Neuronal stem cell (in vitro differentiated cells): ENCODE results near the gene RSAD2.
A peak's percentile ranks its signal among the peaks of the same experiment; 100 is the strongest.

Experiments
- DNase-seq: peaks from one replicate; pipeline ENCODE4 v3.0.0-alpha.2; 2013; ENCODE audit warnings: low spot score
- H2AFZ ChIP-seq: one replicate; pipeline ENCODE4 v1.6.1; 2013; ENCODE audit warnings: mild to moderate bottlenecking, low read length, inconsistent platforms
- H2AK5ac ChIP-seq: 2 replicates; pipeline ENCODE4 v1.6.1; 2013; ENCODE audit warnings: low read depth, mild to moderate bottlenecking, inconsistent platforms, low read length, moderate library complexity, mixed read lengths
- H2BK120ac ChIP-seq: 2 replicates; pipeline ENCODE4 v1.6.1; 2013; ENCODE audit warnings: low read depth, mild to moderate bottlenecking, inconsistent platforms, low read length, moderate library complexity, mixed read lengths
- H2BK12ac ChIP-seq: one replicate; pipeline ENCODE4 v1.6.1; 2013; ENCODE audit warnings: low read length, inconsistent platforms
- H2BK15ac ChIP-seq: 2 replicates; pipeline ENCODE4 v1.6.1; 2013; ENCODE audit warnings: mild to moderate bottlenecking, low read length, inconsistent platforms, mixed read lengths
- H2BK5ac ChIP-seq: one replicate; pipeline ENCODE4 v1.6.1; 2013; ENCODE audit warnings: inconsistent platforms, mild to moderate bottlenecking, low read length, moderate library complexity
- H3K14ac ChIP-seq: one replicate; pipeline ENCODE4 v1.6.1; 2013; ENCODE audit warnings: low read length, inconsistent platforms
- H3K18ac ChIP-seq: 2 replicates; pipeline ENCODE4 v1.6.1; 2013; ENCODE audit warnings: low read length, inconsistent platforms
- H3K23ac ChIP-seq: 2 replicates; pipeline ENCODE4 v1.6.1; 2013; ENCODE audit warnings: low read depth, mild to moderate bottlenecking, mixed read lengths, low read length, inconsistent platforms; ENCODE audit not compliant: poor library complexity
- H3K27ac ChIP-seq: replicated peaks from 3 replicates; pipeline ENCODE4 v1.5.1; 2013; ENCODE audit warnings: low read length, inconsistent platforms
- H3K27me3 ChIP-seq, 3 experiments: 2 replicates each; pipeline ENCODE4 v1.6.1; 2013; ENCODE audit warnings: low read length in 3 of 3, mild to moderate bottlenecking in 2 of 3, inconsistent platforms in 1 of 3, low read depth in 1 of 3, mixed read lengths in 1 of 3, moderate library complexity in 1 of 3; ENCODE audit not compliant: control insufficient read depth in 3 of 3, insufficient read depth in 3 of 3
- H3K36me3 ChIP-seq, 2 donors: replicated peaks in 1 of 2; 2 replicates each; pipeline ENCODE4 v1.6.1; 2013; ENCODE audit warnings: low read length in 2 of 2; ENCODE audit not compliant: control insufficient read depth in 2 of 2, insufficient read depth in 2 of 2
- H3K4ac ChIP-seq: 2 replicates; pipeline ENCODE4 v1.6.1; 2013; ENCODE audit warnings: inconsistent platforms, mild to moderate bottlenecking, low read length, moderate library complexity
- H3K4me1 ChIP-seq, 2 donors: 1 replicate in 1 of 2; 2 replicates in 1 of 2; pipeline ENCODE4 v1.6.1; 2013; ENCODE audit warnings: low read length in 2 of 2, low read depth in 1 of 2; ENCODE audit not compliant: control insufficient read depth in 2 of 2, insufficient read depth in 1 of 2
- H3K4me2 ChIP-seq: one replicate; pipeline ENCODE4 v1.6.1; 2013; ENCODE audit warnings: mild to moderate bottlenecking, low read length, inconsistent platforms; ENCODE audit not compliant: insufficient read depth, poor library complexity, severe bottlenecking
- H3K4me3 ChIP-seq, 2 donors: 2 replicates each; pipeline ENCODE4 v1.5.1; 2013; ENCODE audit warnings: low read length in 2 of 2, mild to moderate bottlenecking in 2 of 2, inconsistent platforms in 1 of 2, moderate library complexity in 1 of 2
- H3K79me1 ChIP-seq: one replicate; pipeline ENCODE4 v1.6.1; 2013; ENCODE audit warnings: low read depth, mild to moderate bottlenecking, inconsistent platforms, low read length, moderate library complexity
- H3K9ac ChIP-seq: one replicate; pipeline ENCODE4 v1.6.1; 2013; ENCODE audit warnings: mild to moderate bottlenecking, low read depth, low read length, inconsistent platforms; ENCODE audit not compliant: poor library complexity
- H3K9me3 ChIP-seq, 2 donors: replicated peaks in 1 of 2; 2 replicates each; pipeline versions ENCODE3 to v1.6.1; 2013; ENCODE audit warnings: low read length in 2 of 2, mild to moderate bottlenecking in 2 of 2, inconsistent platforms in 1 of 2, low read depth in 1 of 2, mixed read lengths in 1 of 2, moderate library complexity in 1 of 2; ENCODE audit not compliant: control insufficient read depth in 2 of 2, insufficient read depth in 1 of 2
- H4K8ac ChIP-seq: one replicate; pipeline ENCODE4 v1.6.1; 2013; ENCODE audit warnings: low read depth, mild to moderate bottlenecking, inconsistent platforms, low read length, moderate library complexity
- H4K91ac ChIP-seq: one replicate; pipeline ENCODE4 v1.6.1; 2013; ENCODE audit warnings: low read length, low read depth, mild to moderate bottlenecking, inconsistent platforms; ENCODE audit not compliant: poor library complexity
- WGBS, 2 donors: extraction: QIAGEN DNeasy Blood & Tissue Kit; methylation state at CpG; one replicate each; pipeline ENCODE4 v1.1.7; 2013; ENCODE audit warnings: missing lambda C conversion rate in 2 of 2, mixed read lengths in 1 of 2; ENCODE audit not compliant: insufficient read length in 2 of 2, insufficient replicate concordance in 1 of 2; ENCODE audit errors: extremely low coverage in 2 of 2; 5-methylcytosine and 5-hydroxymethylcytosine counted together

Gene RSAD2

DNA sequence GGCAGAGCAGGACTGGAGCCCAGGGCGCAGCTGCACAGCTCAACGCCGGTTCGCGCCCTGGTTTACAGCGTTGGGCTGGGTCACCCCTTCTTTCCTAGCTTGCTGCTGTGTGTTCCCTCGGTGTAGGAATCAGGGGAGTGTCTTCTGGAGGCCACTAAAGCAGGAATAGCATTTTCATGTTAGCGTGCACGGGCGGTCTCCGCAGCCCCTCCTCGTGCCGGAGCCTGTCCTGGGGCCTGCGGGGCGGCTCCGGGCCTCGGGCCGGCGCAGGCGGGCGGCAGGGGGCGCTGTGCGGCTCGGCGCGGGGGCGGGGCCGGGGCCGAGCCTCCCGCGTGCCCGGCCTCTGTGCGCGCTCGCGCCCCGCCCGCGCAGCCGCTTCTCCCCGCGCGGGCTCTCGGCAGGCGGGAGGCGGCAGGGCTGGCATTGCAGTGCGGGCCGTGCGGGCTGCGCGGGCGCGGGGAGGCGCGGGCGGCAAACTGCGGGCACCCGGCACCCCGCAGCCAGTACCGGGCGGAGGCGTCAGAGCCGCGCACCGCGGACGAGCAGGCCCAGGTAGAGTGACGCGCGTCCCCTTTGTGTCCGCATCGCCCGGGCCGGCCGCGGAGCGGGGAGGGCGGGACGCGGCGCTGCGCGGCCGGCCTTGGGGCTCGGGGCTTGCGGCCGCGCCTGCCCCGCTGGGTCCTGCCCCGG, 39.6 kb downstream of the RSAD2 start, which contains the start of gene RNF144A:
Gene RNF144A, plus strand, starts transcription at position 342 of the 690 bp plus-strand sequence. CDS start 79,515 bp downstream, outside the sequence.
- no peak within 1 kb of the TSS for H3K14ac ChIP-seq
- H3K36me3 ChIP-seq: peaks cover 2 to 15% of the 10 kb centered on the region in 2 donors
- no peak within 1 kb of the TSS for H3K27ac ChIP-seq
- peak within 1 kb of the TSS; percentile 47 for H2BK120ac ChIP-seq
- no CpG with 5 or more reads among the region's 90 CpGs for WGBS, 2 donors
- H3K9me3 ChIP-seq: no peaks in the 10 kb centered on the region
- H2BK15ac ChIP-seq: peak within 1 kb of the TSS; percentile 63
- peak; percentile 69 for DNase-seq
- H4K8ac ChIP-seq: no peak within 1 kb of the TSS
- H2AFZ ChIP-seq: peak within 1 kb of the TSS; percentile 98
- peak within 1 kb of the TSS; percentile 69 for H3K23ac ChIP-seq
- peak within 1 kb of the TSS; percentile 76 to 96 for H3K4me3 ChIP-seq
- peaks cover 11% of the 10 kb centered on the region for H3K79me1 ChIP-seq
- peak within 1 kb of the TSS; percentile 91 for H3K9ac ChIP-seq
- H3K4me1 ChIP-seq: peaks cover 10 to 24% of the 10 kb centered on the region in 2 donors
- no peak within 1 kb of the TSS for H2BK5ac ChIP-seq
- H2BK12ac ChIP-seq: peak within 1 kb of the TSS; percentile 69
- no peaks in the 10 kb centered on the region for H3K27me3 ChIP-seq
- H2AK5ac ChIP-seq: peak within 1 kb of the TSS; percentile 54
- peak within 1 kb of the TSS; percentile 97 for H3K18ac ChIP-seq
- H3K4me2 ChIP-seq: peak within 1 kb of the TSS; percentile 86
- no peak within 1 kb of the TSS for H3K4ac ChIP-seq
- H4K91ac ChIP-seq: no peak within 1 kb of the TSS

DNA sequence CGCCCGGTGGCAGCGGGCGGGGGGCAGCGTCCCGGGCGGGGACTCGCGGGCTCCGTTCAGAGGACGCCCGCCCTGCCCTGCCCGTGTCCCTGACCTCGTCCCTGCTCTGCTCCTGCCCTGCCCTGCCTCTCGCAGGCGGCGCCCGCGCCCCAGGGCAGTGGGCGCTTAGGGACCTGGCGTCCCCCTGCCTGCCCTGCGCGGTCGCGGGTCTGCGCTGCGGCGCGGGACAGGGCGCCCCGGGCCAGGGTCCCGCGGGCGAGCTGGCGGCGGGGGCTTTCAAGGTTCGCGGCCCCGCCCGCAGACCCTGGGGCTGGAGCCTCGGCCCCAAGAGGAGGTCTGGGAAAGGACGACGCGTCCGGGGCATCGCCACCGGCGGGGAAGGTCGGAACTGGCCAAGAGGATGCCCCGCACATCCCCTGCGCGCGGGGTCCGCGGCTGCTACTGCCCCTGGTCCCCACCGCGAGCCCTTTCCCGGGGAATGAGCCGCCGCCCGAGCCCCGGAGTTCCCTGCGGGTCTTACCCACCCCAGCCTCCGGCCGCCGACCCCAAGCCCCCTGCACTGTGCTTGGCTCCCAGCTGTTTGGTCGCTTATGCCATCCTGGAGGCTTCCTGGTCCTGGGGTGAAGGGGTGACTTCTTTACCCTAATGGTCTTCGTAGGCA, 40.3 kb downstream of the RSAD2 start:
- Histone ChIP-seq H2BK5ac (no peak overlapping the region), H3K4me3 (peak overlapping the region; percentile 76 to 96), H3K27ac (no peak overlapping the region), H2AK5ac (no peak overlapping the region), H3K27me3 (no peaks in the 10 kb centered on the region), H2BK15ac (no peak overlapping the region), H4K91ac (no peak overlapping the region), H3K36me3 (peaks cover 2 to 17% of the 10 kb centered on the region in 2 donors), H3K4ac (no peak overlapping the region), H4K8ac (no peak overlapping the region), H3K79me1 (peaks cover 13% of the 10 kb centered on the region), H2AFZ (peak overlapping the region; percentile 98), H2BK12ac (no peak overlapping the region), H3K23ac (no peak overlapping the region), H2BK120ac (no peak overlapping the region), H3K9me3 (no peaks in the 10 kb centered on the region), H3K4me2 (peak overlapping the region; percentile 86), H3K18ac (peak overlapping the region; percentile 61), H3K14ac (no peak overlapping the region), H3K4me1 (peaks cover 10 to 26% of the 10 kb centered on the region in 2 donors), H3K9ac (peak overlapping the region; percentile 91)
- peak; percentile 32 for DNase-seq
- WGBS, 2 donors: no CpG with 5 or more reads among the region's 68 CpGs

DNA sequence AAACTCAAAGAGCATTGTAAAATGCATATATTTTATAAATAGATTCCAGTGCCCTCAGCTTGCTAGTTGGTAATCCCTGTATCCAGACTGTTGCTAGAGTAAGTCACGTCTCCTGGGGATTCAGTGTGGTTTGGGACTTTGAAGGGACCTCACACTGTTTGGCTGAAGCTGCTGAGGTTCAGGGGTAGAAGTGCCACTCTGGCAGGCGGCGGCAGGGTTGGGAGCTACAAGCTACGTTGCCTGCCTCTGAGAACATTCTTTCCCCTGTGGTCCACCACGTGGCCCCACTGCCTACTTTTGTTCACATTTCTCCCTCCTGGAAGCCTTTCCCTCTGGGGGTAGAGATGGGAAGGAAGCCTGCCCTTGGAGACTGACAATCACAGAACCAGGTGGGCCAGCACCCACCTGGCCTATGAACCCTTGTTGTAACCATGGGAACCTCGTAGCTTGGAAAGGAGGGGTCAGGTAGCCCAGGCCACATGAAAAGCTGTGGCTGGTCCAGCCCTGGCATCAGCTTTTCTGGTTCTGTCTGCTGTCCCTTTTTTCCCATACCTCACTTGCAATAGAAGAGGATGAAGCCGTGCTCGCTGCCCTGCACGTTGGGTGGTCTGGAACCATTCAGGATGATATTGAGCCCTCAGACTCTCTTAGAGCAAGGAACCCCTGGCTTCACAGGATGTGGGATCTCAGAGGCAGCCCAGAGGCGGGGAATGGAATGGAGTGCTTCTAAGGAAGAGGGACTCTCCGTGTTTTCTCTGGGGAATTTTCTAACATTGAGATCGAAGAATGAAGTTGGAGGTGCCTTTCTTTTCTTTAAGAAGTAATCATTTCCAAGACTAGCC, 42.5 kb downstream of the RSAD2 start:
- Histone ChIP-seq H2AFZ (no peak overlapping the region), H3K79me1 (peaks cover 28% of the 10 kb centered on the region), H3K36me3 (peaks cover 5 to 27% of the 10 kb centered on the region in 2 donors), H2AK5ac (no peak overlapping the region), H3K4ac (no peak overlapping the region), H3K4me1 (peaks cover 10 to 30% of the 10 kb centered on the region in 2 donors), H3K4me3 (no peak overlapping the region), H3K23ac (no peak overlapping the region), H4K8ac (no peak overlapping the region), H2BK5ac (no peak overlapping the region), H3K14ac (no peak overlapping the region), H2BK12ac (no peak overlapping the region), H3K4me2 (no peak overlapping the region), H2BK15ac (no peak overlapping the region), H3K18ac (no peak overlapping the region), H3K9ac (peak overlapping the region; percentile 51), H3K27me3 (no peaks in the 10 kb centered on the region), H4K91ac (no peak overlapping the region), H2BK120ac (no peak overlapping the region), H3K27ac (no peak overlapping the region), H3K9me3 (no peaks in the 10 kb centered on the region)
- no peak for DNase-seq
- no CpG with 5 or more reads among the region's 12 CpGs for WGBS, 2 donors
